Epithelial cell of proximal tubule (primary cell): ENCODE measurements around the gene OR3A1. TPM values are rescaled to one million over a fixed set of nuclear protein-coding genes. Genes with fewer than 3 reads are reported as not detected.

Source experiments
- total RNA-seq: library from RNA; depleted of rRNA; stranded (reverse); fragments of >200 nt; gene quantifications from 2 replicates; pipeline ENCODE4 v1.2.3, GENCODE V29; 2015

Gene OR3A1
- total RNA-seq, 1 donor from 2014 or later: not detected

Other genes starting within 250 kb of the OR3A1 start
- gene OR1D5, start 234.8 kb downstream of the OR3A1 start, total RNA-seq: not detected in 2 replicates
- not detected in 2 replicates for gene OR1D2, start 193.9 kb downstream of the OR3A1 start, total RNA-seq
- gene OR1G1, start 170.8 kb downstream of the OR3A1 start, total RNA-seq: not detected in 2 replicates
- not detected in 2 replicates for gene OR1A2, start 100.8 kb downstream of the OR3A1 start, total RNA-seq
- not detected in 2 replicates for gene OR1A1, start 90.7 kb downstream of the OR3A1 start, total RNA-seq
- 1.6 TPM in 1 of 2 replicates, not detected in the other for gene OR3A2, start 87.9 kb upstream of the OR3A1 start, total RNA-seq
- gene OR1E1, start 100.0 kb upstream of the OR3A1 start, total RNA-seq: not detected in 2 replicates
- not detected in 2 replicates for gene OR3A3, start 113.0 kb upstream of the OR3A1 start, total RNA-seq
- not detected in 2 replicates for gene OR1E2, start 135.5 kb upstream of the OR3A1 start, total RNA-seq
- gene SPATA22, start 173.5 kb upstream of the OR3A1 start, total RNA-seq: 0.07 TPM in 1 of 2 replicates, not detected in the other
- gene ASPA, start 177.6 kb upstream of the OR3A1 start, total RNA-seq: 0.06 TPM in 1 of 2 replicates, not detected in the other